Activated CD4-positive, alpha-beta T cell treated with anti-CD3 and anti-CD28 coated beads, Interleukin-2, amount 10 ng/mL, durations not matched to agents 7 days and 5 days (primary cell): Measurements from ENCODE around the gene EFNA4. TPM values are rescaled to one million over a fixed set of nuclear protein-coding genes. Genes with fewer than 3 reads are reported as not detected.

Experiments used
- CTCF ChIA-PET: fragments of 350-600 bp; sonication (Branson Sonifier 250); formaldehyde crosslinking; loops from one replicate; lab custom pipeline; 2021; ENCODE audit warnings: antibody characterized with exemption; lab: Charles Lee
- POLR2A ChIA-PET: fragments of 350-600 bp; sonication (Branson Sonifier 250); formaldehyde crosslinking; loops from one replicate; lab custom pipeline; 2021; ENCODE audit warnings: antibody characterized with exemption; lab: Charles Lee
- DNase-seq: peaks from one replicate; pipeline ENCODE4 v3.0.0-alpha.2; 2020
- H3K27ac Mint-ChIP-seq: one replicate; pipeline ENCODE4 v1.8.0; 2021; ENCODE audit warnings: mild to moderate bottlenecking, moderate library complexity, mixed read lengths
- H3K27me3 Mint-ChIP-seq: one replicate; pipeline ENCODE4 v1.8.0; 2021; ENCODE audit warnings: mixed read lengths
- H3K36me3 Mint-ChIP-seq: one replicate; pipeline ENCODE4 v1.8.0; 2021; ENCODE audit warnings: low read depth, mixed read lengths
- H3K4me1 Mint-ChIP-seq: one replicate; pipeline ENCODE4 v1.8.0; 2021; ENCODE audit warnings: mixed read lengths
- H3K4me3 Mint-ChIP-seq: one replicate; pipeline ENCODE4 v1.8.0; 2021; ENCODE audit warnings: mild to moderate bottlenecking, moderate library complexity, mixed read lengths
- H3K9me3 Mint-ChIP-seq: one replicate; pipeline ENCODE4 v1.8.0; 2021; ENCODE audit warnings: mixed read lengths
- total RNA-seq, 2 experiments: library from RNA; stranded (reverse); gene quantifications; one replicate each; pipeline ENCODE4 v1.2.3, GENCODE V29; 2021

Gene EFNA4
- total RNA-seq, 2 experiments from 2014 or later: 8.2 to 8.3 TPM

DNA sequence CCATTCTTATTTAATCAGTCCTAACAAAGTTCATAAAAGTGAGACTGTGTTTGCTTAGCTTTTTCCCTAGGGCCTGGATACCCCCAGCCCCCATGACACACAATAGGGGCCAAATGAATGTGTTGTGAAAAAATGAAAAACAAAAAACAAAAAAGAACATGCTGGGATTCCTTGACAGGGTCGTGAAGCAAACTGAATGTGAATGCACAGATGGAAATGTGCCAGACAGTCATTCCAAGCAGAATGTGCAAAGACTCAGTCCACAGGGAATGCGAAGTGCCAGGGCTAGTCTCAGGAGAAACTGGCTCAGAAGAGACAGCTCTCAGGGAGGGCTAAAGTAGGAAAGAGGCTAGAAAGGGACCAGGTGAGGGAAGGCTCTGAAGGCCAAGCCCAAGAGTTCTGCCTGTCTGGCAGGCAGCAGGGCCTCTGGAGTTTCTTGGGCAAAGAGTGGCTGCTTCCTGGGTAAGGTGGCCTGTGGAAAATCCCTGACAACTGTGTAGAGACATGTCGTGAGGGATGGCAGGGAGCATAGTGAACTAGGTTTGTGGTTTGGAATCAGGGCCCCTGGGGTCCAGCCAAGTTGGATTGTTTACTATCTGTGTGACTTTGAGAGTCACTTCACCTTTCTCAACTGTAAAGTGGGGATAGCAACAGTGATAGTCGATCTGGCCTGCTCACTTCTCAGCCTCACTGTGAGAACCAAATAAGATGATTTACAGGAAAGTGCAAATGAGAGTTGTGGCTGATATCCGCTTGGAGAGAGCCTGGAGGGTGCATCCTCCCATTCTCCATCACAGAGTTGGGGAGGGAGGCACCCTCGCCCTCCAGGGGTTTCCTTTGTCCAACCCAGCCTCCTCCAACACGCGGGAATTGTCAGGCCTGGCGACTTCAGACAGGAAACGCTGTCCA is 13.6 kb upstream of the EFNA4 start:
- H3K4me3 Mint-ChIP-seq: peak overlapping the region; percentile 82
- DNase-seq: no peak
- POLR2A ChIA-PET: no interaction called here
- H3K9me3 Mint-ChIP-seq: no peaks in the 10 kb centered on the region
- CTCF ChIA-PET: interaction anchor here (0.7 to 3.9 kb wide), 11 partner anchors 8 to 66 kb away, joined by 3 to 48 read pairs (median 4); partner anchors contain the start of gene FLAD1
- H3K27ac Mint-ChIP-seq: peak overlapping the region; percentile 64
- no peaks in the 10 kb centered on the region for H3K36me3 Mint-ChIP-seq
- no peaks in the 10 kb centered on the region for H3K27me3 Mint-ChIP-seq
- peaks cover 34% of the 10 kb centered on the region for H3K4me1 Mint-ChIP-seq

DNA sequence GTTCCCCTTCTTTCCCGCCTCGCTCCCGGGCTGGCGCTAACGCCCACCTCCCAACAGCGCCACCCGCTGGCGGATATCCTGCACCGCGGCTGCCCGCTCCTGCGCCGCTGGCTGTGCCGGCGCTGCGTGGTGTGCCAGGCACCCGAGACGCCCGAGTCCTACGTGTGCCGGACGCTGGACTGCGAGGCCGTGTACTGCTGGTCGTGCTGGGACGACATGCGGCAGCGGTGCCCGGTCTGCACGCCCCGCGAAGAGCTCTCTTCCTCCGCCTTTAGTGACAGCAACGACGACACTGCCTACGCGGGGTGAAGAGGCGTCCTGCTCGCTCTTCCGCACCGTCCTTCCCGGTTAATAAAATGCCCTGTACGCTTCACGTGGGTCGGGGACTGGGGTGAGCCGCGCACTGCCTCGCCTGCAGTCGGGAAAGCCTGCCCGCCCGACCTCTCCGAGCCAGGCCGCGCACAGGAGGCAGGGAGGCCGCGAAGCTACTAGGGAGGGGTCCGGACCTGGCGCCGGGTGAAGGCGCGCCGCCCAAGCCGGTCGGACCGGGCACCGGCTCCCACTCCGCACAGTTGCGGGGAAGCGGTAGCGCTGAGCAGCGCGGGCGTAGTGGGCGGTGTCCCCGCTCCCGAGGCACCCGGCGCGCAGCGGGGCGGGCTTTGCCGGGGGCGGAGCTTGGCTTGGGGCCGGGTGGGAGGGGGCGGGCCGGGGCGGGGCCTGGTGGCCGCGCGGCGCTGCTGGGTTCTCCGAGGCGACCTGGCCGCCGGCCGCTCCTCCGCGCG is 12.8 kb upstream of the EFNA4 start, which contains the start of gene ADAM15:
Gene ADAM15 (plus strand): TSS at position 757 of the 782 bp plus-strand sequence. CDS start 71 bp downstream, outside the sequence.
- CTCF ChIA-PET: interaction anchor here (0.6 to 3.9 kb wide), 26 partner anchors 9 to 483 kb away, joined by 3 to 48 read pairs (median 4); partner anchors contain the start of genes CHRNB2, FLAD1 and KCNN3
- peak within 1 kb of the TSS; percentile 81 for H3K27ac Mint-ChIP-seq

DNA sequence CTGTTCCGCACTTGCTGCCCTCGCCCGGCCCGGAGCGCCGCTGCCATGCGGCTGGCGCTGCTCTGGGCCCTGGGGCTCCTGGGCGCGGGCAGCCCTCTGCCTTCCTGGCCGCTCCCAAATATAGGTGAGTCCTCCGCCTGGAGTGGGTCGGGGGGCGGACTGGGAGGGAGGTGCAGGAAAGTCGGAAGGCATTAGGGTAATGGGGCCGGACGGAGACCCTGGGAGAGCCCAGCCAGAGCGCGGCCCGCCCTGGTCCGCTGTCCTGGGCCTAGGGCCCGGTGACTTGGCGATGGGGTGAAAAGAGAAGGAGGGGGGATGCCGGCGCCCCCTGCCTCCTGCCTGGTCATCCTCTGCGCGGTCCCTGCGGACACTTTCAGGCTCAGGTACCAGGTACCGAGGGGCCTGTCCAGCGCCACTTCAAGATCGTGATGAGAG is 12.2 kb upstream of the EFNA4 start:
- H3K4me1 Mint-ChIP-seq: peaks cover 30% of the 10 kb centered on the region
- ChIA-PET POLR2A (interaction anchor here (0.6 kb wide), 2 partner anchors 34 to 50 kb away, joined by 3 to 5 read pairs; no protein-coding TSS in a partner anchor), CTCF (interaction anchor here (0.6 to 3.9 kb wide), 24 partner anchors 10 to 484 kb away, joined by 3 to 48 read pairs (median 4); partner anchors contain the start of genes CHRNB2 and KCNN3)
- peak overlapping the region; percentile 79 for H3K4me3 Mint-ChIP-seq
- no peaks in the 10 kb centered on the region for H3K36me3 Mint-ChIP-seq
- no peak for DNase-seq
- H3K27ac Mint-ChIP-seq: no peak overlapping the region
- H3K27me3 Mint-ChIP-seq: no peaks in the 10 kb centered on the region
- no peaks in the 10 kb centered on the region for H3K9me3 Mint-ChIP-seq

More for the DNA sequence above, 12.8 kb upstream of the EFNA4 start, which contains the start of gene ADAM15:
- no peaks in the 10 kb centered on the region for H3K9me3 Mint-ChIP-seq
- peak; percentile 81 for DNase-seq
- no peaks in the 10 kb centered on the region for H3K36me3 Mint-ChIP-seq
- H3K4me1 Mint-ChIP-seq: peaks cover 30% of the 10 kb centered on the region
- POLR2A ChIA-PET: interaction anchor here (0.6 kb wide), 2 partner anchors 34 to 50 kb away, joined by 3 to 5 read pairs; no protein-coding TSS in a partner anchor
- H3K27me3 Mint-ChIP-seq: no peaks in the 10 kb centered on the region
- H3K4me3 Mint-ChIP-seq: peak within 1 kb of the TSS; percentile 82

DNA sequence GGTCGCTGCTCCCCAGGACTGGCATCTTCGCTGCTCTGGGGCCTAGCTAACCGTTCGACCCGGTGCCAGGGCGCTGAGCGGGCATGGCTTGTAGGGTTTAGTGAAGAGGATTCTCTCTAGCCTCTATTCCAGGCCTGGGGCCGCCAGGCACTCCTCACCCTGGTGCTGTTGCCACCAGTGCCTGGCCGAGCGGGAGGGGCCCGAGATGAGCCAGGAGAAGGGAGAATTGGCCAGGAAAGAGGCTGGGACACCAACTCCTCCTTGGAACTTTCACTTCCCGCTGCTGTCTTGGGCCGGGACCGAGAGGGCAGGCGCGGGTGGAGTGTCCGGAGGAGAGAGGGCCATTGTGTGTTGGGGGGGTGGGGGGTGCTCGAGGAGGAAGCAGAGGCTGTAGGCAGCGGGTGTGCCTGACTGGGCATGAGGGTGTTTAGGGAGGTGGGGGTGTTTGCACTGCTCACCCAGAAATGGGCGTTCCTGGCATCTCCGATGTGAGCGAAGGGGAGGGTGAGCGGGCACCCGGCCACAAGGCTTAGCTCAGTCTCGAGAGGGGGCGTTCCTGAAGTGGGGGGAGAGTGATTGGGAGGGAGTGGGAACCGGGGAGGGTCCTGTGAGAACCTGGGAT is 11.7 kb upstream of the EFNA4 start:
- CTCF ChIA-PET: interaction anchor here (0.7 to 3.9 kb wide), 18 partner anchors 9 to 433 kb away, joined by 3 to 48 read pairs (median 4); partner anchors contain the start of genes EFNA3 and KRTCAP2
- H3K4me1 Mint-ChIP-seq: peaks cover 30% of the 10 kb centered on the region
- POLR2A ChIA-PET: interaction anchor here (0.6 kb wide), 1 partner anchor 81 kb away, joined by 3 read pairs; the partner anchor contains the start of gene SHC1
- peak; percentile 51 for DNase-seq
- H3K36me3 Mint-ChIP-seq: no peaks in the 10 kb centered on the region
- H3K4me3 Mint-ChIP-seq: peak overlapping the region; percentile 79
- peak overlapping the region; percentile 68 for H3K27ac Mint-ChIP-seq
- no peaks in the 10 kb centered on the region for H3K9me3 Mint-ChIP-seq
- no peaks in the 10 kb centered on the region for H3K27me3 Mint-ChIP-seq

DNA sequence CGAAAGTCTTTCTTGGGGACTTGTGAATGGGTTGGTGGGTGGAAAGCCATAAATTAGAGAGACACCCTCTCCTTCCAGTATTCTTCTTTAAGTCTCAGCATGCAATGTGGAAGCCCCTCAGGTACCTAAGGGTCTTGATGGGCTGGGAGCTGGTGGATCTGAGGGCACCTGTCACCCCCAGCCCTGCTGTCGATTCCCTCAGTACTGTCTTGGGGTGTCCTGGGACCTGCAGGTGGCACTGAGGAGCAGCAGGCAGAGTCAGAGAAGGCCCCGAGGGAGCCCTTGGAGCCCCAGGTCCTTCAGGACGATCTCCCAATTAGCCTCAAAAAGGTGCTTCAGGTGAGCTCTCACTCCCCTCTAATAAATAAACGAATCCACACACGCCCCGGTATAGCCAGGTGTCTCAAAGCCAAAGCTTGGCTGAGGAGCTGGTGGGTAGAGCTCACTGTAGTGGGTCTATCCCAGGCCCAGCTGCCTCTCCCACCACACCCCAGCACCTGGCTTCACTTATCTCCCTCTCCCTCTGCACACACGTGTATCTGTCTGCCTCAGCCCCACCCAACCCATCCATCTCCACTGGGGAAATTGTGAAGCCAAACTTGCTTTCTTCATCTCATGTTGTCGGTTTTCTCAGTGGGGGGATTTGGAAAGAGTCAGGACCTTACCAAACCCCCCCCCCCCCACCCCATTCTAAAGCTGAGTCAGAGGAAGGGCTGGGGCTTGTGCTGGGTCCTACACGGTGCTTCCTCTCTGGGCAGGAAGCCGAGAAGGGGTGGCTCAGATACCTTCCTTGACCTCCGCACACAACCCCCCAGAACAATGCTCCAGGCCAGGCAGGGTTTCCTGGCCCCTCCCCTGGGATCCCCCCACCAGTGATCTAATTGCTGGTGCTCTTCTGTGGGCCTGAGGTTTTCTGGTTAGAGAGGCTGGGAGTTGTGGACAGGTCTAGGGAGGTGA is 10.8 kb upstream of the EFNA4 start:
- no peaks in the 10 kb centered on the region for H3K9me3 Mint-ChIP-seq
- ChIA-PET CTCF (interaction anchor here (0.6 to 3.9 kb wide), 18 partner anchors 9 to 237 kb away, joined by 3 to 48 read pairs (median 3); partner anchors contain the start of genes EFNA3 and KRTCAP2), POLR2A (interaction anchor here (0.6 kb wide), 1 partner anchor 82 kb away, joined by 3 read pairs; the partner anchor contains the start of gene SHC1)
- H3K36me3 Mint-ChIP-seq: no peaks in the 10 kb centered on the region
- DNase-seq: peak; percentile 37
- H3K4me1 Mint-ChIP-seq: peaks cover 30% of the 10 kb centered on the region
- peak overlapping the region; percentile 68 for H3K27ac Mint-ChIP-seq
- peak overlapping the region; percentile 79 for H3K4me3 Mint-ChIP-seq
- no peaks in the 10 kb centered on the region for H3K27me3 Mint-ChIP-seq

DNA sequence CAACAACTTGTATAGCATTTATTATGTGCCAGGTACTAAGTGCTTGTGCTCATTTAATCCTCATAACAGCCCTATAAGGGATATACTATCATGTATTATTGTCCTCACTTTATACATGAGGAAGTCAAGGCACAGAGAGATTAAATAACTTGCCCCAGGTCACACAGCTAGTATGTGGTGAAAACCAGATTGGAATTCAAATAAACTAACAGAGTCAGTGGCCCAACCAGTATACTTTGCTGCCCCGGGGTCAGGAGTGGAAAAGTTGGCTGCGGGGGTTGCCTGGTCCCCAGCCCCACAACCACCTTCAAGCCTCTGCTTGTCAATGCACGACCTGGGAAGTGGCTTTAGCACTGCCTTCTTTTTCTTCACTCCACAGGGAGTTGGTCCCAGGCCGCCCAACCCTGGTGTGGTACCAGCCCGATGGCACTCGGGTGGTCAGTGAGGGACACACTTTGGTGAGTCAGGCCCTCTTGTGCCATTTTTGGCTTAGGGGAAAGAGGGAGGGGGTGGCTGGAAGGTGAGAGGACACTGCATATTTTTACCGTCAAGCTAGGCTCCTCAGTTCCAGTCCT is 9.9 kb upstream of the EFNA4 start:
- H3K36me3 Mint-ChIP-seq: peaks cover 2% of the 10 kb centered on the region
- no peaks in the 10 kb centered on the region for H3K9me3 Mint-ChIP-seq
- H3K27ac Mint-ChIP-seq: no peak overlapping the region
- no peaks in the 10 kb centered on the region for H3K27me3 Mint-ChIP-seq
- ChIA-PET POLR2A (no interaction called here), CTCF (interaction anchor here (0.7 to 3.9 kb wide), 10 partner anchors 8 to 119 kb away, joined by 3 to 48 read pairs (median 4); partner anchors contain the start of gene KRTCAP2)
- H3K4me1 Mint-ChIP-seq: peaks cover 30% of the 10 kb centered on the region
- peak overlapping the region; percentile 49 for H3K4me3 Mint-ChIP-seq
- DNase-seq: no peak

DNA sequence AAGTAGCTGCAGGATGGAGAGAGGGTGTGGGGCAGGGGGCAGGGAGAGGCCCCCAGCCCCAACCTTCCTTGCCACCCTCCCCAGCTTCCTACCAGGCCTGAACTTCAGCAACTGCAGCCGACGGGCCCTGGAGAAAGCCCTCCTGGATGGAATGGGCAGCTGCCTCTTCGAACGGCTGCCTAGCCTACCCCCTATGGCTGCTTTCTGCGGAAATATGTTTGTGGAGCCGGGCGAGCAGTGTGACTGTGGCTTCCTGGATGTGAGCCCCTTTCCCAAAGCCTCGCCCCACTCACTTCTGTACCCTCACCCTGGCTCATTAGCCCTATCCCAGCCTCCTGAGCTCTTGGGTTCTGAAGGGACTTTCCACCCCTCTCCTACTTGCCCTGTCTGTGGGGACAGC is 6.4 kb upstream of the EFNA4 start:
- DNase-seq: no peak
- ChIA-PET CTCF (interaction anchor here (1.0 to 1.9 kb wide), 4 partner anchors 24 to 116 kb away, joined by 3 to 9 read pairs (median 4); partner anchors contain the start of gene KRTCAP2), POLR2A (interaction anchor here (0.6 kb wide), 1 partner anchor 28 kb away, joined by 3 read pairs; no protein-coding TSS in a partner anchor)
- peaks cover 2% of the 10 kb centered on the region for H3K36me3 Mint-ChIP-seq
- H3K27ac Mint-ChIP-seq: no peak overlapping the region
- H3K9me3 Mint-ChIP-seq: no peaks in the 10 kb centered on the region
- H3K4me1 Mint-ChIP-seq: peaks cover 21% of the 10 kb centered on the region
- no peak overlapping the region for H3K4me3 Mint-ChIP-seq
- H3K27me3 Mint-ChIP-seq: no peaks in the 10 kb centered on the region

DNA sequence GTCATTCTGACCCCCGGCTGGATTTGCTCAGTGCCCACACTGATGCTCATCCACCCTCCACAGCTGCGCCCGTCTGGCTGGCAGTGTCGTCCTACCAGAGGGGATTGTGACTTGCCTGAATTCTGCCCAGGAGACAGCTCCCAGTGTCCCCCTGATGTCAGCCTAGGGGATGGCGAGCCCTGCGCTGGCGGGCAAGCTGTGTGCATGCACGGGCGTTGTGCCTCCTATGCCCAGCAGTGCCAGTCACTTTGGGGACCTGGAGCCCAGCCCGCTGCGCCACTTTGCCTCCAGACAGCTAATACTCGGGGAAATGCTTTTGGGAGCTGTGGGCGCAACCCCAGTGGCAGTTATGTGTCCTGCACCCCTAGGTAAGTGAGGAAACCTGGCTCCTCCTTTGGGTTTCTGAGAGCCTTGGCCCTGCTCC is 5.7 kb upstream of the EFNA4 start:
- DNase-seq: no peak
- Mint-ChIP-seq H3K9me3 (no peaks in the 10 kb centered on the region), H3K4me1 (peaks cover 20% of the 10 kb centered on the region), H3K4me3 (no peak overlapping the region), H3K36me3 (peaks cover 2% of the 10 kb centered on the region), H3K27ac (no peak overlapping the region), H3K27me3 (no peaks in the 10 kb centered on the region)
- CTCF ChIA-PET: interaction anchor here (1.0 to 1.9 kb wide), 3 partner anchors 25 to 115 kb away, joined by 3 to 9 read pairs (median 5); partner anchors contain the start of gene KRTCAP2
- POLR2A ChIA-PET: no interaction called here

DNA sequence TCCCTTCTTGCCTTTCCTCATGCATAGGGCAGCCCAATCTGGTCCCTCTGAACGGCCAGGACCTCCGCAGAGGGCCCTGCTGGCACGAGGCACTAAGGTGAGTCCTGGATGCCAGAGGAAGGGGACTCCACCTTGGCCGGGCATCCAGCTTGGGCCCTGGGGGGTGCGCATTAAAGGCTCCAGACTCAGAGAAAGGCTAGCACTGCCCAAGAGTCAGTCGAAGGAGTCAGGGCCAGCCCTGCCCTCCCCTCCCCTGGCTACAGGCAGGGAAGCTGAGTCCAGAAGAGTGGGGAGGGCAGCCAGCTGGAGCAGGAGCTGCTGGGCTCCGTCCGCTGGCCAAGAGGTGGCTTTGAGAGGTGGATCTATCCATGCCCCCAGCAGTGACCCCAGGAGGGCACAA is 2.8 kb upstream of the EFNA4 start:
- Mint-ChIP-seq H3K4me3 (no peak overlapping the region), H3K27ac (no peak overlapping the region), H3K4me1 (peaks cover 31% of the 10 kb centered on the region), H3K36me3 (peaks cover 2% of the 10 kb centered on the region), H3K9me3 (no peaks in the 10 kb centered on the region), H3K27me3 (no peaks in the 10 kb centered on the region)
- no peak for DNase-seq
- ChIA-PET CTCF (interaction anchor here (0.8 to 5.1 kb wide), 12 partner anchors 9 to 115 kb away, joined by 3 to 48 read pairs (median 5); partner anchors contain the start of genes ADAM15 and EFNA3), POLR2A (no interaction called here)

DNA sequence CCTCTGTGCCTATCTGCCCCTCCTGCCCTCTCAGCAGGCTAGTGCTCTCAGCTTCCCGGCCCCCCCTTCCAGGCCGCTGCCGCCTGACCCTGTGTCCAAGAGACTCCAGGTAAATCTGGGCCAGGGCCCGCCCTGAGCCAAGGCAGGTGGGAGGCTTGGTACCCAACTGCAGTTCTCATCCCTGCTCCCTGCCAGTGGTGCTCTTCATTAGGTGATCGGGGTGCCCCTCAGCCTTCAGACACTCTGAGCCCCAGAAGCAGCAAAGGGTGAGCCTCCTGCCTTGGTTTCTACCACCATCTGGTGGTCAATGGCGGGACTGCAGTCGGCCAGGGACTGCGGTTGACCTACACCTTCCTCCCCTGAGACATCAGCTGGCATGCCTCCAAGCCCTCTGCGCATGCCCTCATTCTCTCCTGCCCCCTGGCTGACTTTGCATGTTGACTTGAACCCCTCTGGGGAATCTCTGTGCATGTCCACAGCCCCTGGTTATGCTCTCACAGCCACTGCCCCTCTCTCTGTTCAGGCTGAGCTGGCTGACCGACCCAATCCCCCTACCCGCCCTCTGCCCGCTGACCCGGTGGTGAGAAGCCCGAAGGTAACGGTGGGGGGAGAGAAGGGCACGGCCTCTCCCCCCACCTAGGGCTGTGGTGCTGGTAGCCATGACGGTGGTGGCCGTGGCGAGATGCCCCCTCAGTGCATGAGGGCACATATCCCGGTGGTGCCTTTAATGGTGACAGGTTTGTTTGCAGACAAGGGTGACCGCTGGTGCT is 2.0 kb upstream of the EFNA4 start:
- Mint-ChIP-seq H3K4me3 (no peak overlapping the region), H3K27ac (no peak overlapping the region), H3K27me3 (no peaks in the 10 kb centered on the region), H3K36me3 (peaks cover 5% of the 10 kb centered on the region), H3K4me1 (peaks cover 36% of the 10 kb centered on the region), H3K9me3 (no peaks in the 10 kb centered on the region)
- peak; percentile 95 for DNase-seq
- ChIA-PET POLR2A (no interaction called here), CTCF (interaction anchor here (0.6 to 5.1 kb wide), 30 partner anchors 9 to 919 kb away, joined by 3 to 48 read pairs (median 4); partner anchors contain the start of genes ADAM15, DCST1, DCST2 and EFNA3)
